Measurements from ENCODE around the gene SLC17A4.

DNA sequence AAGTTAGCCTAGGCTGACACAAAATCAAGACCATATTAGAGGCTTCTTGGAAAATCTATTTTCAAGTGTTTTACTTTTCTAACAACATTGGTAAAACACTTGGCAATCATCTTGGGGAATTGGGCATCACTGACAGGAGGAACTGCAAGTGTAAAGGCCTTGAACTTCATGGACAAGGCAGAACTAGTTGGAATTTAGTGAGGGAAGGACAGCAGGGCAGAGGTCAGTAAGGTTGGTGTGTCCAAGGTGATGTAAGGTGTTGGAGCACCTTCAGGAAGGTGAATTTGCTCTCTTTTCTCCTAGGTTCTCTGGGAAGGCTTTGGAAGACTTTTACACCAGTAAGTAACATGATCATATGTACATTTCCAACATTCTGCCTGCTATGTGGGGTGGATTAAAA is 1.5 kb upstream of the SLC17A4 start:
- TF ChIP-seq EZH2 (IDR thresholded peaks at IDR 0.05; ENCODE audit: insufficient read depth, poor library complexity, severe bottlenecking) (no peak), EZH2phosphoT487 (IDR thresholded peaks at IDR 0.05; ENCODE audit: insufficient read depth, low read depth) (no peak)

Data from GM23248 (cell line).